GOT3 (cell line): ENCODE measurements around the gene PRKCA.

Experiments
- DNase-seq: peaks from one replicate; lab custom pipeline; 2025; ENCODE audit warnings: mixed read lengths; lab: John Stamatoyannopoulos, UW

PRKCA gene

GRCh38 chr17:66655461-66655860 lies 353.0 kb downstream of the PRKCA start:
- no peak for DNase-seq

GRCh38 chr17:66655861-66656260 lies 353.4 kb downstream of the PRKCA start:
- no peak for DNase-seq

GRCh38 chr17:66661411-66662256 lies 359.2 kb downstream of the PRKCA start:
- no peak for DNase-seq

GRCh38 chr17:66662496-66662895 lies 360.1 kb downstream of the PRKCA start:
- no peak for DNase-seq

GRCh38 chr17:66663041-66663606 lies 360.7 kb downstream of the PRKCA start:
- no peak for DNase-seq

GRCh38 chr17:66664336-66664735 lies 361.9 kb downstream of the PRKCA start:
- no peak for DNase-seq

- no peak for DNase-seq
These were observed 362.8 kb downstream of the PRKCA start for GRCh38 chr17:66665194-66665593.

GRCh38 chr17:66667090-66667489 lies 364.7 kb downstream of the PRKCA start:
- no peak for DNase-seq

- DNase-seq = no peak
These were observed 365.1 kb downstream of the PRKCA start for GRCh38 chr17:66667491-66668030.

- DNase-seq = no peak
These were observed 367.8 kb downstream of the PRKCA start for GRCh38 chr17:66670206-66670605.

- no peak for DNase-seq
These were observed 368.7 kb downstream of the PRKCA start for GRCh38 chr17:66671156-66671555.

GRCh38 chr17:66673668-66674276 lies 371.4 kb downstream of the PRKCA start:
- DNase-seq = no peak

- no peak for DNase-seq
These were observed 373.0 kb downstream of the PRKCA start for GRCh38 chr17:66675273-66675990.

GRCh38 chr17:66675991-66676371 lies 373.6 kb downstream of the PRKCA start:
- no peak for DNase-seq

- no peak for DNase-seq
These were observed 374.0 kb downstream of the PRKCA start for GRCh38 chr17:66676421-66676820.

- DNase-seq = no peak
These were observed 375.0 kb downstream of the PRKCA start for GRCh38 chr17:66677201-66677981.

- DNase-seq = no peak
These were observed 375.6 kb downstream of the PRKCA start for GRCh38 chr17:66678061-66678460.

- DNase-seq = no peak
These were observed 376.4 kb downstream of the PRKCA start for GRCh38 chr17:66678827-66679226.

GRCh38 chr17:66679631-66680517 lies 377.5 kb downstream of the PRKCA start:
- no peak for DNase-seq

- DNase-seq = no peak
These were observed 379.9 kb downstream of the PRKCA start for GRCh38 chr17:66682283-66682682.
